Effector CD4-positive, alpha-beta T cell (primary cell): ENCODE data around the gene RARRES1.
"Not testable (repeated sequence)": the region's sequence is repeated elsewhere in the genome, so short reads cannot be mapped to it uniquely, and the experiment has no call there.

Source experiments
- DNase-seq: peaks from one replicate; pipeline ENCODE4 v3.0.0-alpha.2; 2020

RARRES1 gene

GRCh38 chr3:158731486-158731885, 771 bp downstream of the RARRES1 start:
- DNase-seq, result no peak

GRCh38 chr3:158728851-158729250, 3.4 kb downstream of the RARRES1 start:
- no peak for DNase-seq

- DNase-seq, result no peak
Measured at GRCh38 chr3:158728061-158728377, 4.2 kb downstream of the RARRES1 start.

GRCh38 chr3:158727206-158728060, 4.8 kb downstream of the RARRES1 start:
- DNase-seq, result peak; percentile 34

GRCh38 chr3:158725348-158726011, 6.8 kb downstream of the RARRES1 start:
- DNase-seq, result no peak

- DNase-seq, result no peak
Measured at GRCh38 chr3:158723991-158724390, 8.3 kb downstream of the RARRES1 start.

- no peak for DNase-seq
Measured at GRCh38 chr3:158722108-158722507, 10.1 kb downstream of the RARRES1 start.

GRCh38 chr3:158718490-158719170, 13.6 kb downstream of the RARRES1 start:
- no peak for DNase-seq

- no peak for DNase-seq
Measured at GRCh38 chr3:158717576-158717975, 14.7 kb downstream of the RARRES1 start.

- DNase-seq, result no peak
Measured at GRCh38 chr3:158713094-158713499, 19.2 kb downstream of the RARRES1 start.

- DNase-seq, result no peak
Measured at GRCh38 chr3:158712443-158712842, 19.8 kb downstream of the RARRES1 start.

GRCh38 chr3:158711886-158712285, 20.4 kb downstream of the RARRES1 start:
- DNase-seq, result no peak

- DNase-seq, result no peak
Measured at GRCh38 chr3:158710601-158711000, 21.7 kb downstream of the RARRES1 start.

- no peak for DNase-seq
Measured at GRCh38 chr3:158709666-158710083, 22.6 kb downstream of the RARRES1 start.

GRCh38 chr3:158703566-158703965, 28.7 kb downstream of the RARRES1 start:
- no peak for DNase-seq

GRCh38 chr3:158702815-158703481, 29.3 kb downstream of the RARRES1 start:
- no peak for DNase-seq

GRCh38 chr3:158701420-158702065, 30.7 kb downstream of the RARRES1 start:
- DNase-seq, result no peak

- no peak for DNase-seq
Measured at GRCh38 chr3:158700559-158700958, 31.7 kb downstream of the RARRES1 start.

- no peak for DNase-seq
Measured at GRCh38 chr3:158696618-158697017, 35.6 kb downstream of the RARRES1 start.

- DNase-seq, result not testable (repeated sequence)
Measured at GRCh38 chr3:158693866-158694456, 38.3 kb downstream of the RARRES1 start.

GRCh38 chr3:158685159-158685558, 47.1 kb downstream of the RARRES1 start:
- no peak for DNase-seq
